Dermis microvascular lymphatic vessel endothelial cell (primary cell): ENCODE results near the gene SNX14. TPM values are rescaled to one million over a fixed set of nuclear protein-coding genes. Genes with fewer than 3 reads are reported as not detected.
"Not testable (repeated sequence)": the region's sequence is repeated elsewhere in the genome, so short reads cannot be mapped to it uniquely, and the experiment has no call there.

Experiments used
- DNase-seq, 2 donors: peaks; one replicate each; pipeline versions ENCODE4 v3.0.0 to v3.0.0-alpha.2; 2010; ENCODE audit warnings: low read depth in 2 of 2
- total RNA-seq: library from RNA; depleted of rRNA; stranded (reverse); fragments of >200 nt; gene quantifications from 2 replicates; pipeline ENCODE4 v1.2.1, GENCODE V29; 2014

Gene SNX14
- total RNA-seq, 1 donor from 2014 or later = 127 TPM

DNA sequence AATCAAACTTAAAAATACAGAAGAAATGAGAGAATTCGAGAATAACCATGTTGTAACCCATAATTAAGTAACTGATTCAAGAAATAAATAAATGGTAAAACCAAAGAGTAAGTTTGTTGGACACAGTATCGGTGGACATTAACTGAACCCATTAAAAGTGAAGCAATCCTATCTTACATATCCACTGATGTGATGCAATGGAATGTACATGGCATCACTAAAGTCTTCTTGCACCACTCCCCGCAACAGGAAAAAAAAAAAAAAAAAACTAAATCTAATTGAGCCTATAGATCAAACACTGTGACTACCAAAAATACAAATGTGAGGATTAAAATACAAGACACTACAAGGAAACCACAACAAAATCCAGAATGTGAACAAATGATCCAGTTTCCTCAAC is 7.9 kb downstream of the SNX14 start:
- DNase-seq = no peak

DNA sequence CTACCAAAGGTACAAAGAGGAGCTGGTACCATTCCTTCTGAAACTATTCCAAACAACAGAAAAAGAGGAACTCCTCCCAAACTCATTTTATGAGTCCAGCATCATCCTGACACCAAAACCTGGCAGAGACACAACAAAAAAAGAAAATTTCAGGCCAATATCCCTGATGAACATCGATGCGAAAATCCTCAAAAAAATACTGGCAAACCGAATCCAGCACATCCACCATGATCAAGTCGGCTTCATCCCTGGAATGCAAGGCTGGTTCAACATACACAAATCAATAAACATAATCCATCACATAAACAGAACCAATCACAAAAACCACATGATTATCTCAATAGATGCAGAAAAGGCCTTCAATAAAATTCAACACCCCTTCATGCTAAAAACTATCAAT is 10.8 kb downstream of the SNX14 start:
- DNase-seq = not testable (repeated sequence)

DNA sequence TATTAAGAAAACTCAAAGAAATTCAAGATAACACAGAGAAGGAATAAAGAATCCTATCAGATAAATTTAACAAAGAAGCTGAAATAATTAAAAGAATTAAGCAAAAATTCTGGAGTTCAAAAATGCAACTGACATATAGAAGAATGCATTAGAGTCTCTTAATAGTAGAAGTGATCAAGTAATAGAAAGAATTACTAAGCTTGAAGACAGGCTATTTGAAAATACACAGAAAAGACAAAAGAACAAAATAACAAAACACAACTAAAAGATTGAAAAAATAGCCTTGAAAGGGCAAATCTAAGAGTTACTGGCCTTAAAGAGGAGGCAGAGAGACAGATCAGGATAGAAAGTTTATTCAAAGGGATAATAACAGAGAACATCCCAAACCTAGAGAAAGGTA is 12.1 kb downstream of the SNX14 start:
- no peak for DNase-seq

DNA sequence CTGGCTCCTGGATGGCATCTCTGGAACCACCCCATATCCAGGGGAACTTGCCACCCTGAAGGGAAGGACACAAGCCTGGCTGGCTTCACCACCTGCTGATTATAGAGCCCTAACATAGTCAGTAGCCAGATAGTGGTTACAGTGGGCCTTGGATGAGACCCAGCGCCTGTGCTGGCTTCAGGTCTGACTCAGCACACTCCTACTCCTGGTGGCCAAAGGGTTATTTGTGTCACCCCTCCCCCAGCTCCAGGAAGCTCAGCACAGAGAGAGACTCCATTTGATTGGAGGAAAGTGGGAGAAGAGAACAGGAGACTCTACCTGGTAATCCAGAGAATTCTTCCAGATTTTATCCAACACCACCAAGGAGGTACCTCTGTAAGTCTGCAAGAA is 12.8 kb downstream of the SNX14 start:
- DNase-seq = peak in 1 of 2 donors; percentile 19

DNA sequence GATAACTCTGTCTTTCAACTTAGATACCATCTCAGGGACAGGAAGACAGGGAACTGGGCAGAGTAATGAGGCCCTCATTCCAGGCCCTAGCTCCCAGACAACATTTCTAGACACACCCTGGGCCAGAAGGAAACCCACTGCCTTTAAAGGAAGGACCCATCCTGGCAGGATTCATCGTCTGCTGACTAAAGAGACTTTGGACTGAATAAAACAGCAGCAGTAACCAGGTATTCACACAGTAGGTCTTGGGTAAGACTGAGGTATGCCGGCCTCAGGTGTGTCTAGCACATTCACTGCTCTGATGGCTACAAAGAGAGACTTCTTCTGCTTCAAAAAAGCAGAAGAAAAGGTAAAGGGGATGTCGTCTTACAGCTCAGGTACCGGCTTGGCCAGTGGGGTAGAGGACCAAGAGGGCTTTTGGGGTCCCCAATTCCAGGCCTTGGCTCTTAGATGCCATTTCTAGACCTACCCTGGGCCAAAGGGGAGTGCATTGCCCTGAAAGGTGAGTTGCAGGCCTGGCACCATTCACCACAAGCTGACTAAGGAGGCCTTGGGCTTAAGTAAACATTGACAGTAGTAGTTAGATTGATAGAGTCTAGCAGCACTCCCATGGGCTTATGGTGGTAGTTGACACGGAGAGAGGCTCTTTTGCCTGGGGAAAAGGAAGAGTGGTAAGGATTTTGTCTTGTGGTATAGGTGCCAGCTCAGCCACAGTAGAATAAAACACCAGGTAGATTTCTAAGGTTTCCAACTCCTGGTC is 13.4 kb downstream of the SNX14 start:
- DNase-seq = no peak

DNA sequence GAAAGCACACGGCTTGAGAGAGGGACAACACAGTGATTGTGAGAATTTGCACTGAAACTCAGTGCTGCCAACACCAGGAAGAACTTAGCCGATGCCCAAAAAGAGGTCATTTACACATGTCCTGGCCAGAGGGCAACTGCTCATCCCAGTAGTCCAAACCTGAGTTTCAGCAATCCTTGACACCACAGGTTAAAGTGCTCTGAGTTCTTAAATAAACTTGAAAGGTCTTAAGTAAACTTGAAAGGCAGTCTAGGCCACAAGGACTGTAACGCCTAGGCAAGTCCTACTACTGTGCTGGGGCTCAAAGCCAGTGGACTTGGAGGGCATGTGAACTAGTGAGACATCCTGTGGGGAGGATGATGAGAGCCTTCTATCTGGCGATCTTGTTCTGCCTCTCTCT is 14.1 kb downstream of the SNX14 start:
- no peak for DNase-seq

DNA sequence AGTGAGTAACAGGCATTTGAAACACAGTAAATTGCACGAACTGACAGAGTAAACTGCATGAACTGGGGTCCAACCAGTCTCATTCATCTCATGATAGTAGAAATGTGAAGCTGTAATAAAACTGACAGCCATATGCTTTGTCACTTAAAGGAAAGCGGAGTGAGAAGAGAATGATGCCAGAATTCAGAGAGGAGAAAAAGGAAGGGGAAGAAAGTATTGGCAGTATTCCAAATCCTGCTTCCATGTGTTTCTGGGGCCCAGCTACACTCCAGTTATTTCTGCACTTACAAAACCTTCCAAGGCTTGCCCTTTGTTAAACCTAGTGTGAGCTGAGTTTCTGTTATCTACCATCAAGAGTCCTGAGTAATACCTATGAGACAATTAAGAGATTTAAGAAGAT is 17.2 kb downstream of the SNX14 start:
- DNase-seq = peak in 1 of 2 donors; percentile 37

DNA sequence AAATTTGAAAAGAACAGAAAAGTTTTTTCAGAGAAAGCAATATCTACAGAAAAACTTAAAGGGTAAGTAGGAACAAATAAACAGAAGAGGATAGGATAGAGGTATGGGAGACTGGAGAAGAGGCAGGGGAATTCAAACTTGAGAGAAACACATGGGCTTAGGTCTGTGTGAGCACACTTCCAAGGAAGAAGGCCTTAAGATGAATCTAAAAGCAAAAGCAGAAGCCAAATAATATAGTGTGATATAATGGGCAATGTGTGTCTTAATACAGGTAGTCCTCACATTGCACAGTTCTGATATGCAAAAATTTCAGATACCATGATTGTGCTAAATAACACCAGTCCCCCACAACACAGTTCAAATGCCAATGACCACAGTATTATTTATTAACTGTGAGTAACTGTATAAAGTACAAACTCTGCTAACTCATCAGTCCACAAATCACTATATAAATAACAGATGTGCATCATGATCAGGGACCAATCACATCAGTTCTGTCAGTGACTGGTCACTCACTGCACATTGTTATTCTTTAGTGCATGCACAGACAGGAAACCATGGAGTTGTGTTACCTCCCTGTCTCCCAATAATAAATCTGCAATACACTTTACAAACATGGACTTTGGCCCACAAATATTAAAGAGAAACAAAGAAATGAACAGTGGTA is 18.6 kb downstream of the SNX14 start:
- DNase-seq = peak; percentile 36 to 87

DNA sequence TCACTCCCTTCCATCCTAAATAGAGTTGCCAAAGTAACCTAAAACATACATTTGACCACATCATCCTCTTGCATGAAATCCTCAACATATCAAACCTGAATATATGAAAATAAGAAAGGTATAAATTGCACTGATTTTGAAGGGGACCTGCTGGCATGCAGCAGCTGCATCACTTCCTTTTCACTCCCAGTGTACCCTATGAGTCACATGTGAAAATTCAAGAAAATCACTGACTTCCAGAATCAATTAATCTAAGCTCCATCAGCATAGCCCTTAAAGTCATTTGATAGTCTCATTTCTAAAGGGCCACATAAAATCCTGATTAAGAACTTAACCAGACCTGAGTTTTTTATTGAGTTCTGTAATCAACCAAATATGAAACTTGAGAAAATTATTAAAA is 24.3 kb downstream of the SNX14 start:
- peak in 1 of 2 donors; percentile 33 for DNase-seq

DNA sequence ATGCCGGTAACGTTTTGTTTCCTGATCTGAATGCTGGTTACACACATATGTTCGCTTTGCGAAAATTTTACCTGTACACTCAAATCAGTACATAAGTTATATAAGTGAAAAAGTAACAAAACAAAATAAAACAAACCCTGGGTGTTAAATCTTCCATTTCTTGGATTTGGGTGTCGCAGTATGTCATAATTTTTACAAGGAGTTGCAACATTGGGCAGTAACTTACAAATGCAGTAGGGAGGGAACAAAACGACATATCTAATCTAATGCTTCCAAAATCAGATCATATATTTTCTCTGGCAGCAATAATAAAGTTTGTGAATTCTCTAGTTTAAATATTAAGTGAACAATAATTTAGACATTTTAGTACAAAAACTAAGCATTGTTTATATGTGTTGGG is 25.2 kb downstream of the SNX14 start:
- DNase-seq = no peak

DNA sequence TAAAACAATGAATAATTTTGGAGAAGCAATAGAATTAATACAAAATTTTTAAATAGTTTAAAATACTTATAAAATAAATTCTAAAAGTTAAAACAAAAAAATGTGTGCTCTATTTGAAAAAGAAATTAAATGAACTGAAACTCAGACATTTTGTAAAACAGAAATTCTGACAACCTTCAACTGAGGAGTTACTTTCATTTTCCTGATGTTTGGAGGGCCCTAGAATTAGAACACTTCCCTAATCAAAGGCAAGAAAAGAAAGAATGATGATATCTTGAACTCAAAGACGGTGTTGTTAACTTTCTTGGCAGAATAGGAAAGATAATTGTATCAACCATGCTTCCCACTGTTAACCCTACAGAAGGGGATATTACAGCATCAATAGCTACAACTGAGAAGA is 27.9 kb downstream of the SNX14 start:
- no peak for DNase-seq

DNA sequence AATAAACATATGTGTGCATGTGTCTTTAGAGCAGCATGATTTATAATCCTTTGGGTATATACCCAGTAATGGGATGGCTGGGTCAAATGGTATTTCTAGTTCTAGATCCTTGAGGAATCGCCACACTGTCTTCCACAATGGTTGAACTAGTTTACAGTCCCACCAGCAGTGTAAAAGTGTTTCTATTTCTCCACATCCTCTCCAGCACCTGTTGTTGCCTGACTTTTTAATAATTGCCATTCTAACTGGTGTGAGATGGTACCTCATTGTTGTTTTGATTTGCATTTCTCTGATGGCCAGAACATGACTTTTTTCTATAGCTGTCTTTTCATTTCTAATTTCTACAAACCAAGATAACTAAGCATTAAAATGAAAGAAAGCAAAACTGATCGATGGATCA is 29.4 kb downstream of the SNX14 start:
- DNase-seq = not testable (repeated sequence)

DNA sequence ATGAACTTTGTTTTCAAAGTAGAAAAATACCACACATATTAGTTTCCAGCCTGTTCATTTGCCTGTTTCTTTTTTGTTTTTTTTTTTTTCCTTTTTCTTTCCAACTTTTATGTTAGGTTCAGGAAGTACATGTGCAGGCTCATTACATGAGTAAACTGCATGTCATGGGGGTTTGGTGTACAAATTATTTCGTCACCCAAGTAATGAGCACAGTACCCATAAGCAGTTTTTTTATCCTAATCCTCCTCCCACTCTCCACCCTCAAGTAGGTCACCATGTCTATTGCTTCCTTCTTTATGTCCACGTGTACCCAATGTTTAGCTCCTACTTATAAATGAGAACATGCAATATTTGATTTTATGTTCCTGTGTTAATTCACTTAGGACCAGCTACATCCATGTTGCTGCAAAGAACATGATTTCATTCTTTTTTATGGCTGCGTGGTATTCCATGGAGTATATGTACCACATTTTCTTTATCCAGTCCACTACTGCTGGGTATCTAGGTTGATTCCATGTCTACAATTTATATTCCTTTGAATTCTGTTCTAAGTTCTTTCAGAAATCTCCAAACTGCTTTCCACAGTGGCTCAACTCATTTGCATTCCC is 31.8 kb downstream of the SNX14 start:
- no peak for DNase-seq

DNA sequence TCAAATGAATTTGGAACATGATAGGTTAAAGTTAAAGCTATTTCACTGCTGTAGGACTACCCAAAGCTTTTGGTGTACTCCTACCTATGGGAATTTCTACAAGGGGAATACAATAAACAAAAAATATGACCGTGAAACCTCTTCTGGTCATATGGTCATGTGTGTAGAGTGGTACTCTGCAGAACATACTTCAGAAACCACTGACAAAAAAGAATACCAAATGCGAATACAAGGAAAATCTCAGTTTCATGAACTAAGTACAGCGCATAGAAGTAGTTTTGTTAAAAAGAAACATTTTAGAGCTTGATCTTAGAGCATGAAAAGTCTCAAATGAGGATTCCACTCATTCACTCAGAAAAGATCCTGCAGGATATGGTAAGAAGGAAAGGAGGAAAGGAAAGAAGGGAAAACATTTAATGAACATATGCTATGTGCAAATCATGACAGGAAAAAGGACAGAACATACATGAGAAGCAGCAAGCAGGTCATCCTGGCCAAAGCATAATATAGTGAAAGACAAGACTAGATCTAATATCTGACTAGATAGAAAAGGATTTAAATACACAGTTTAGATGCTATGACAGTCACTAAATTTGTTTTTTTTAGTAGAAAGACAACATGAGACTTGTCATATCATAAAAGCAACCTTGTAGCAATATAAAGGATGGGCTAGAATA is 36.5 kb downstream of the SNX14 start:
- no peak for DNase-seq

DNA sequence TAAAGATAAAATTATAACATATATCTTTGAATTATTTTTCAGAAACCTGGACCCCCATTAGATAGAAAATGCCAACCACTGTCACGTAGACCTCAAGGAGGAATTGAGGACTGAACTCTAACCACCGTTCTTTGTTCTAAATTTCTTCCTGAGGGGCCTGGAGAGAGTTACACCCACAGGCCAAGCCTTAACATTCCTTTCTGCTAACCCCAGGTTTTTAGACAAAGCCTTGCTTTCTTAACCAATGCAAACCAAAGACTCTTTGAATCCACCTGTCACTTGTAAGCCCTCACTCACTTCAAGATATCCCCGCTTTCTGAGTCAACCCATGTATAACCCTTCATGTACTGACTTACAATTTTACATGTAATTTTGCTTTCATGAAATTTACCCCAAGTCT is 41.0 kb downstream of the SNX14 start:
- DNase-seq = no peak

DNA sequence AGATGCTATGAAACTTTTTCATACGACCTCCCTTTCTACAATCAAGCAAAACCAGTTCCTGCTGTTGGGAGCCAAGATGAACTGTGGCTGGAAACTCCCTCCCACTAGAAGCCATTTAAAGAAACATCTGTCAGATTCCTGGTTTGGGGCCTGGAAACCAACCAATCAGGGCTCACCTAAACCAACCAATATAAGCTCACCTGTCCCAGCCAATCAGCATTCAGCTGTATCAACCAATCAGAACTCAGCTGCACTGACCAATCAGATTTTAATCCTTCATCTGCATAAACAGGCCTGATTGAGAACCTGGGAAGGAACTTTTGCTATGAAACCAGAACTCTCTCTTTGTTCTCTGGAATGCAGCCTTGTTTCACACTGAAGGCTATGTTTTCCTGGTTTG is 42.4 kb downstream of the SNX14 start:
- DNase-seq = peak in 1 of 2 donors; percentile 3

DNA sequence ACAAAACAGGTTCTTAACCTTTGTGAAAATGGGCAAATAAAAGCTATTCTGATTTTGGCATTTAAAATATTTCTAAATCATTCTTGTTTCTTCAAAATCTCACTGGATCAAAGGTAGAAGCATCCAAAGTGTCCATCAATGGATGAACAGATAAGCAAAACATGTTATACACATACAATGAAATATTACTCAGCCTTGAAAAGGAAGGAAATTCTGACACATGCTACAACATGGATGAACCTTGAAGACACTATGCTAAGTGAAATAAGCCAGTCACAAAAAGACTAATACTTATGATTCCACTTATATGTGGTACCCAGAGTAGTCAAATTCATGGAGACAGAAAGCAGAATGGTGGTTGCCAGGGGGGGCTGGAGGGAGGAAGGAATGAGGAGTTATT is 45.9 kb downstream of the SNX14 start:
- no peak for DNase-seq

DNA sequence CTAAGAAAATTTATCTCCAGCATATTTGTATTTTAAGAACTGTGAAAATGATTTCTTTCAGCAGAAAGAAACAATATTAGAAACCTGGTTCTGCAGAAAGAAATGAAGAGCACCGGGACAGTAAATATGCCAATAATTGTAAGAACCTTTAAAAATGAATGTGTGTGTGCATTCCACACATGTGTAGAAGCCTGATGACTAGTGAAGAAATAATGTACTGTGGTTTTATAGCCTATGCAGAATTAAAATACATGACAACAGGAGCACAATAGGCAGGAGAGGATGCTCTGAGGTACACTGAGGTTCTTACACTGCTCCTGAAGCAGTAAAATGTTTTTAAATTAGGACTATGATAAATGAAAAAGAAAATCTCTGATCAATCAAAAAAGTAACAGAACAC is 48.9 kb downstream of the SNX14 start:
- no peak for DNase-seq

DNA sequence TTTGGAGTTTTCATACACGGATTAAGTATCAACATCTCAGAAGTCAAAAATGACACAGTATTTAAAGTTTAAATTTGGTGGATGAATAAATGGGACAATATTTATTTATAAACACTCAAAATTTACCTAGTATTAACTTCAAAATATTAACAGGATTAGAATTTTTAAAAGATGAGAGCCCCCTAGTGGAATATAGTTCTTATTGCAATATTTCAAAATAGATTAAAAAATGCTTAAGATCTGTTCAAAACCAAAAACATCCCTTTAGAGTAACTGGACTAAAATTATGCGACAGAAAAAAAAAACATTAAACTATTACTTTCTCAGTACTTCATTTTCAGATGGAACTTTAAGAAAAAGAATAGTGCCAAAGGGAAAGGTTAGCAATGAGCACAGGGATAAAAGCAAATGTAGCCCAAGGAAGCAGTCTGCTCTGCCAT is 56.6 kb downstream of the SNX14 start:
- peak in 1 of 2 donors; percentile 9 for DNase-seq

DNA sequence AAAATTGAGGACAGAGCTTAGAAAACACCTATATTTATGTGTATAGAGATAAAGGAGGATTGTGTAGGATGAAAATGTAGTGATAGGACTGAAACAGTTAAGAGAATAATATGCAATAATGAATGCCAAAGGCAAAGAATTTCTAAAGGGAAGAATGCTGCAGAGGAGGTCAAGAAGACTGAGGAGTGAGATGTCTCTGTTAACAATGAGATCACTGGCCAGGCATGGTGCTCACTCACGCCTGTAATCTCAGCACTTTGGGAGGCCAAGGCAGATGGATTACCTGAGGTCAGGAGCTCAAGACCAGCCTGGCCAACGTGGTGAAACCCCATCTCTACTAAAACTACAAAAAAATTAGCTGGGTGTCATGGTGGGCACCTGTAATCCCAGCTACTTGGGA is 69.4 kb downstream of the SNX14 start:
- not testable (repeated sequence) for DNase-seq

DNA sequence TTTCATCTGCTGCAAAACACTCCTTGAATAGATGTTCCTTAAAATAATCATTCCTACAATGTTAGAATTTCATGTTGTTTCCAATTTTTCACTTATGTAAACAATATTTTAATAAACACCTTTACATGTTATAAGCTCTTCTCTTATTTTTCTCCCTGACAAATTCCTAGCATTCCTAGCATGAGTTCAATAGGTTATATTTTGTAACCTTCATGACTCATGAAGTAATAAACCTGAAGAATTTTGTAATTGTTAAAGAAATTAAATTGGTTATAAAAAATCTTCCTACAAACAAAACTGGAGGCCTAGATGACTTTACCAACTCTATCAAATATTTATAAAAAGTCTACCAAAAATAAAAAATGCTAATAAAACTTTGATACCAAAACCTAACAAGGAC is 77.5 kb downstream of the SNX14 start:
- peak in 1 of 2 donors; percentile 6 for DNase-seq

DNA sequence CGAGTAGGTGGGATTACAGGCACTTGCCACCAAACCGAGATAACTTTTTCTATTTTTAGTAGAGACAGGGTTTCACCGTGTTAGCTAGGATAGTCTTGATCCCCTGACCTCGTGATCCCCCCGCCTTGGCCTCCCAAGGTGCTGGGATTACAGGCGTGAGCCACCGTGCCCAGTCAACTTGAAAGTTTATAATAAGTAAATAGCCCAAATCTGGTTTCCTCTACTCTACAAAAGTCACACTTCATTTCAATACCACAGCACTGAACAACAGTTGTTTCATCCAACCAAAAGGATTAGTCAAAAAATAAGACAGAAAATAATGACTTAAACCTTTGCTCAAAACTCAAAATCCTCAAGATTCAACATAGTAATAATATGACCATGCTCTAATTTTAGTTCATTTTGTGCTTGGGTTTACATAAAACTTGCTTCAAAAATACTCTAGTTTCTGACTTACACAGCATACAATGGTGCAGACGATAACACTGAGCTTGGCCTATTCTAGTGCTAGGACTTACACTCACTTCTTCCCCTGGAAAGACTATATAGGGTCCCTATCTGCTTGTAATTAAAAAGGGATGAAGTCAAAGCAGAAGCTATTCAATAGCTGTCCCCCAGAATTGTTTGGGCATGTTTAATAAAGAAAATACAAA is 87.1 kb downstream of the SNX14 start:
- no peak for DNase-seq
